ENCODE measurements around the gene AQP9. TPM values are rescaled to one million over a fixed set of nuclear protein-coding genes. Genes with fewer than 3 reads are reported as not detected.
"Not testable (repeated sequence)": the region's sequence is repeated elsewhere in the genome, so short reads cannot be mapped to it uniquely, and the experiment has no call there.

Gene AQP9
- total RNA-seq, 1 donor = 0.09 TPM

DNA sequence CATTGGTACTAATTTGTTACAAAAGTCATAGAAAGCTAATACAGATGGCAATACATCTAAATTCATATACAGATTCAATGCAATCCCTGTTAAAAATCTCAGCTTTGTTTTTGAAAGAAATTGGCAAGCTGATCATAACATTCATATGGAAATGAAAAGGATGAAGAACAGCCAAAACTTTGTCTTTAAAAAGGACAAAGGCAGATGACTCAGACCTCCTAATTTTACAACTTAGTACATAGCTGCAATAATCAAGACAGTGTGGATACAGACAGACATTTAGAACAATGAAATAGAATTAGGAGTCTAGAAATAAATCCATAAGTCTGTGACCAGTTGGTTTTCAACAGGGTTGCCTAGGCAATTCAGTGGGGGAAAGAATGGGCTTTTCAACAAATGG is 63.3 kb downstream of the AQP9 start:
- peak; percentile 92 for DNase-seq (ENCODE audit: low read depth)
- no peak overlapping the region for H3K4me3 ChIP-seq (ENCODE audit: low read depth, low read length)
- TF ChIP-seq, protein P1, sequence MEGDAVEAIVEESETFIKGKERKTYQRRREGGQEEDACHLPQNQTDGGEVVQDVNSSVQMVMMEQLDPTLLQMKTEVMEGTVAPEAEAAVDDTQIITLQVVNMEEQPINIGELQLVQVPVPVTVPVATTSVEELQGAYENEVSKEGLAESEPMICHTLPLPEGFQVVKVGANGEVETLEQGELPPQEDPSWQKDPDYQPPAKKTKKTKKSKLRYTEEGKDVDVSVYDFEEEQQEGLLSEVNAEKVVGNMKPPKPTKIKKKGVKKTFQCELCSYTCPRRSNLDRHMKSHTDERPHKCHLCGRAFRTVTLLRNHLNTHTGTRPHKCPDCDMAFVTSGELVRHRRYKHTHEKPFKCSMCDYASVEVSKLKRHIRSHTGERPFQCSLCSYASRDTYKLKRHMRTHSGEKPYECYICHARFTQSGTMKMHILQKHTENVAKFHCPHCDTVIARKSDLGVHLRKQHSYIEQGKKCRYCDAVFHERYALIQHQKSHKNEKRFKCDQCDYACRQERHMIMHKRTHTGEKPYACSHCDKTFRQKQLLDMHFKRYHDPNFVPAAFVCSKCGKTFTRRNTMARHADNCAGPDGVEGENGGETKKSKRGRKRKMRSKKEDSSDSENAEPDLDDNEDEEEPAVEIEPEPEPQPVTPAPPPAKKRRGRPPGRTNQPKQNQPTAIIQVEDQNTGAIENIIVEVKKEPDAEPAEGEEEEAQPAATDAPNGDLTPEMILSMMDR (IDR thresholded peaks at IDR 0.05; ENCODE audit: insufficient read depth, low read length) = no peak

DNA sequence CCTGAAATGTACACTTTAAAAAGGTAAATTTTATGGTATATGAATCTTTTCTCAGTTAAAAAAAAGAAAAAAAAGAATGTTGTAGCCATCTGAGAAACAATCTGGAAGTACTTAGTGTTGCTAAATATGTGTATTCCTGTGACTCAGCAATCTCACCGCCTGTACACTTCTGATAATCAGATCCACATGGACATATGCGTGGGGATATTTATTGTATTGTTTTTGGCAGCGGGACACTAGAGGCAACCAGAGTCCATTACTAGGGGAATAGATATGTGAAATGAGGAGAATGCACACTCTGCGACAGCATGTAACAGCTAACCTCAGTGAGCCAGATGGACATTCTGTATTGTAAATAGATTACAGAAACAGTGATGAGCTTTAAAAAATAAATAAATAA is 65.4 kb downstream of the AQP9 start:
- peak; percentile 99 for DNase-seq (ENCODE audit: low read depth)
- TF ChIP-seq, protein P1 (IDR thresholded peaks at IDR 0.05; ENCODE audit: insufficient read depth, low read length) = no peak
- H3K4me3 ChIP-seq (ENCODE audit: low read depth, low read length) = no peak overlapping the region

DNA sequence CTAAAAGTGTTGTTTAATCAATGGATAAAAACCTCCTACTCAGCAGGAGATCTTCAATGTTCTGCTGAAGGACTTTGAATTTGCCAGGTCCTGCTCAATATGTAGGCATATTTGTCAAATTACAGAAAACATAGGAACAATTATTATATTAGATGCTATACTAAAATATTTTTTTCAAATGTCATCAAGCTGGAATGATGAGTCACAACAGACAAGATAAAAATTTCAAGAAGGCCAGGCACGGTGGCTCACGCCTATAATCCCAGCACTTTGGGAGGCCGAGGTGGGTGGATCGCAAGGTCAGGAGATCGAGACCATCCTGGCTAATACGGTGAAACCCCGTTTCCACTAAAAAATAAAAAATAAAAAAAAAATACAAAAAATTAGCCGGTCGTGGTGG is 68.0 kb downstream of the AQP9 start:
- H3K4me3 ChIP-seq (ENCODE audit: low read depth, low read length) = no peak overlapping the region
- DNase-seq (ENCODE audit: low read depth) = no peak
- TF ChIP-seq, protein P1 (IDR thresholded peaks at IDR 0.05; ENCODE audit: insufficient read depth, low read length) = no peak

DNA sequence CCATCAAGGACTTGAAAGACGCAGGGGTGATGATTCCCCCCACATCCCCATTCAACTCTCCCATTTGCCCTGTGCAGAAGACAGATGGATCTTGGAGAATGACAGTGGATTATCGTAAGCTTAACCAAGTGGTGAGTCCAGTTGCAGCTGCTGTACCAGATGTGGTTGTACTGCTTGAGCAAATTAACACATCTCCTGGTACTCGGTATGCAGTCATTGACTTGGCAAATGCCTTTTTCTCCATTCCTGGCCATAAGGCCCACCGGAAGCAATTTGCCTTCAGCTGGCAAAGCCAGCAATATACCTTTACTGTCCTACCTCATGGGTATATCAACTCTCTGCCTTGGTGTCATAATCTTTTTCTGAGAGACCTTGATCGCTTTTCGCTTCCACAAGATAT is 70.0 kb downstream of the AQP9 start:
- not testable (repeated sequence) for DNase-seq (ENCODE audit: low read depth)

DNA sequence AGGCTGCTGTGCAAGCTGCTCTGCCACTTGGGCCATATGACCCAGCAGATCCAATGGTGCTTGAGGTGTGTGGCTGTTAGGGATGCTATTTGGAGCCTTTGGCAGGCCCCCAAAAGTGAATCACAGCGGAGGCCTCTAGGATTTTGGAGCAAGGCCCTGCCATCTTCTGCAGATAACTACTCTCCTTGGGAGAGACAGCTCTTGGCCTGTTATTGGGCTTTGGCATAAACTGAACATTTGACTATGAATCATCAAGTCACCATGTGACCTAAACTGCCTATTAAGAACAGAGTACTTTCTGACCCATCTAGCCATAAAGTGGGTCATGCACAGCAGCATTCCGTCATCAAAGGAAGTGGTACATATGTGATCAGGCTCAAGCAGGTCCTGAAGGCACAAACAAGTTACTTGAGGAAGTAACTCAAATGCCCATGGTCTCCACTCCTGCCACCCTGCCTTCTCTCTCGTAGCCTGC is 70.9 kb downstream of the AQP9 start:
- not testable (repeated sequence) for H3K4me3 ChIP-seq (ENCODE audit: low read depth, low read length)
- DNase-seq (ENCODE audit: low read depth) = peak; percentile 98

More for the DNA sequence above, 70.0 kb downstream of the AQP9 start:
- H3K4me3 ChIP-seq (ENCODE audit: low read depth, low read length) = not testable (repeated sequence)

DNA sequence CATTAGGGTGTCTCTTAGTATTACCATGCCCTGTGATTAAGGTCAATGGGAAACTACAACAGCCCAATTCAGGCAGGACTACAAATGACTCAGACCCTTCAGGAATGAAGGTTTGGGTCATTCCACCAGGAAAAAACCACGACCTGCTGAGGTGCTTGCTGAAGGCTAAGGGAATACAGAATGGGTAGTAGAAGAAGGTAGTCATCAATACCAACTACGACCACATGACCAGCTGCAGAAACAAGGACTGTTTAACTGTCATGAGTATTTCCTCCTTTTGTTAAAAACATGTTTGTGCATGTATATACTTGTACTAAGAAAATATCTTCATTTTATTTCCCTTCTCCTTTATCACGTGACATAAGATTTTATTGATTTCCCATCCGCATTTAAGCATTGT is 71.8 kb downstream of the AQP9 start:
- DNase-seq (ENCODE audit: low read depth); H3K4me3 ChIP-seq (ENCODE audit: low read depth, low read length): not testable (repeated sequence)

DNA sequence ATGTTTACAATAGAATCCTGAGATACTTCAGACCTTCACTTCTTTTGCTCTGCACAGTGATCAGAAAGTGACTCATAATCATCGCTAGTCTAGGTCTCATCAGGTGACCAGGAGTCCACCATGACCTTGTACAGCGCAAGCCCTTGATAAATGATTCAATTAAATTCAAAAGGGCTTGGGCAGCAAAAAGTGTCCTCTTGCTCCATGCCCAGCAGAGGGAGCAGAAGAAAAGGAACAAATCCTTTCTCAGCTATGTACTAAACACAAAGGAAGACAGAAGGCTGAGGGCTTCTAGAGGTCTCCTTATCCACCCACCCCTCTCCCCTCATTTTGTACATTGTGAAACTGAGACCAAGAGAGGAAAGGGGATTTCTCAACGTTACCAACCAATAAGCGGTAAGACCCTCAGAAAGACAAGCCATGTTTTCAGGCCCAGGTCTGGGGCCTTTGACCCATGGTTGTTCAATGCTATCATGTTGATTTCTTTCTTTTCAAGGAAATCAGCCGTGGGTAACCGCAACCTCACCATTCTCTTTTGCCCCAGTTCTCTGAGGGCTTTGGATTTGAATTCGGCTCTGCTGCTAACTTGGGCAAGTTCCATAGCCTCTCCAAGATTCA is 74.8 kb downstream of the AQP9 start:
- no peak overlapping the region for H3K4me3 ChIP-seq (ENCODE audit: low read depth, low read length)
- peak; percentile 65 for DNase-seq (ENCODE audit: low read depth)
- TF ChIP-seq, protein P1 (IDR thresholded peaks at IDR 0.05; ENCODE audit: insufficient read depth, low read length) = peak; percentile 71

DNA sequence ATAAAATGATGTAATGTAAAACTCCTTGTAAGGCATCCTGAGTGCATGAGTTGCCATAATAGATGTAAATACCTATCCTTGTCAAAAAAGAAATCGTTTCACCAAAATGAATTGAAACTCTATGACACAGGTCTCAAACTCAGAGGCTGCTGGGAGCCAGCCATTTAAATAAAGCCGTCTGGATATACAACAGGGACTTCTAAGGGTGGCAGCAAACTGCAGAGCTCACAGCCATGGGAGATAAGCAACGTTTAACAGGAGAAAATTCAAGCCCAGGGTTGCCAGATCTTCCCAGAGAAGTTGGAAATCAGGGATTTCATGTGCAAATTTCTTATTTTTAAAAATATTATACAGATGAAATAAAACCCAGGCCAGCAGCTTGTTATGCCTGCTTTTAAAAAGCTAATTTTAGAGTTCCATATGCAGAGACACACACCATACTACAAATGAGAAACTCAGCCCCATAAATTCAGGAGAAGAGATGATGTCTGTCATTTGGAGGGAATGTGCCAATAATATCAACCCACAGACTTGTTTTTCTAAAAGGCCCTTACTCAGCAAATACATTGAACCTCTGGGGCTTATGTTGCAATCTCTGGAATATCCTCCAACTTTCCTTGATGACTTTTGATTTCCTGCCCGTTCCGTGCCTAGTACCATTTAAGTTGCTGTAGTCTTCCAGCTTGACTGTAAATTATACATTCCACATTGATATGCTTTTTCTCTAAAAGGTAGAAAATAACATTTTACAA is 75.6 kb downstream of the AQP9 start:
- DNase-seq (ENCODE audit: low read depth) = peak; percentile 88
- TF ChIP-seq, protein P1 (IDR thresholded peaks at IDR 0.05; ENCODE audit: insufficient read depth, low read length) = no peak
- no peak overlapping the region for H3K4me3 ChIP-seq (ENCODE audit: low read depth, low read length)

All from fibroblast of the aortic adventitia (primary cell).